OCI-LY1 (cell line): Measurements from ENCODE around the gene COP1.

Experiments
- H2AFZ ChIP-seq: fragments of 200-600 bp; sonication (generic), shearing (Covaris generic); 2 replicates; pipeline ENCODE4 v1.6.0; 2014; ENCODE audit warnings: antibody characterized with exemption, mild to moderate bottlenecking, low read length
- H3F3A ChIP-seq: fragments of 200-600 bp; sonication (generic), shearing (Covaris generic); 2 replicates; pipeline ENCODE4 v1.6.0; 2014; ENCODE audit warnings: mild to moderate bottlenecking, antibody characterized with exemption, low read length, moderate library complexity; ENCODE audit not compliant: insufficient read depth
- H3K27ac ChIP-seq: fragments of 200-600 bp; sonication (generic); 2 replicates; pipeline ENCODE4 v1.5.1; 2014; ENCODE audit warnings: low read length, mixed run types, mild to moderate bottlenecking, low read depth; ENCODE audit not compliant: poor library complexity, severe bottlenecking
- H3K27me3 ChIP-seq: fragments of 200-600 bp; sonication (generic); 2 replicates; pipeline ENCODE4 v1.6.0; 2014; ENCODE audit warnings: antibody characterized with exemption, mild to moderate bottlenecking, low read length, moderate library complexity; ENCODE audit not compliant: insufficient read depth
- H3K36me3 ChIP-seq: fragments of 200-600 bp; sonication (generic); 2 replicates; pipeline ENCODE4 v1.6.1; 2014; ENCODE audit warnings: mild to moderate bottlenecking, antibody characterized with exemption, low read length, moderate library complexity, mixed read lengths; ENCODE audit not compliant: insufficient read depth
- H3K4me1 ChIP-seq: fragments of 200-600 bp; sonication (generic); 2 replicates; pipeline ENCODE4 v1.5.1; 2014; ENCODE audit warnings: mild to moderate bottlenecking, low read length, moderate library complexity; ENCODE audit not compliant: insufficient read depth, severe bottlenecking
- H3K4me2 ChIP-seq: fragments of 200-600 bp; sonication (generic), shearing (Covaris generic); 2 replicates; pipeline ENCODE4 v1.6.1; 2014; ENCODE audit warnings: low read length
- H3K4me3 ChIP-seq: fragments of 200-600 bp; sonication (generic); 2 replicates; pipeline ENCODE4 v1.5.1; 2014; ENCODE audit warnings: low read length, low read depth, mild to moderate bottlenecking, mixed read lengths; ENCODE audit not compliant: poor library complexity, severe bottlenecking
- H3K79me2 ChIP-seq: fragments of 200-600 bp; shearing (Covaris generic); 2 replicates; pipeline ENCODE4 v1.6.1; 2016; ENCODE audit warnings: mixed run types, low read length, mixed read lengths; ENCODE audit not compliant: insufficient read depth
- H3K9ac ChIP-seq: fragments of 200-600 bp; sonication (generic), shearing (Covaris generic); 2 replicates; pipeline ENCODE4 v1.6.1; 2014; ENCODE audit warnings: mild to moderate bottlenecking, low read length, mixed read lengths
- H3K9me2 ChIP-seq: fragments of 200-600 bp; sonication (generic), shearing (Covaris generic); 2 replicates; pipeline ENCODE4 v1.6.1; 2014; ENCODE audit warnings: low read depth, mild to moderate bottlenecking, low read length, mixed read lengths
- H3K9me3 ChIP-seq: fragments of 200-600 bp; shearing (Covaris generic); 2 replicates; pipeline ENCODE4 v1.6.1; 2014; ENCODE audit warnings: low read length, mixed read lengths
- H4K20me1 ChIP-seq: fragments of 200-600 bp; sonication (generic), shearing (Covaris generic); 2 replicates; pipeline ENCODE4 v1.6.0; 2016; ENCODE audit warnings: mild to moderate bottlenecking, low read length; ENCODE audit not compliant: insufficient read depth
- CTCF ChIP-seq: fragments of 200-600 bp; sonication (generic), shearing (Covaris generic); IDR thresholded peaks from 2 replicates; pipeline ENCODE4 v1.5.1; 2017; ENCODE audit warnings: mild to moderate bottlenecking, antibody characterized with exemption, low read length, moderate library complexity, mixed read lengths
- EZH2 ChIP-seq: fragments of 200-600 bp; sonication (generic), shearing (Covaris generic); IDR thresholded peaks from 2 replicates; pipeline ENCODE4 v1.8.0; 2017; ENCODE audit warnings: borderline replicate concordance, mixed run types, mild to moderate bottlenecking, antibody characterized with exemption, low read length, moderate library complexity, mixed read lengths

COP1 gene

GRCh38 chr1:176144526-176144925, 62.6 kb downstream of the COP1 start:
- Histone ChIP-seq H4K20me1 (no peaks in the 10 kb centered on the region), H3K4me1 (no peaks in the 10 kb centered on the region), H2AFZ (no peak overlapping the region), H3F3A (no peaks in the 10 kb centered on the region), H3K27me3 (no peaks in the 10 kb centered on the region), H3K27ac (no peak overlapping the region), H3K9me2 (no peaks in the 10 kb centered on the region), H3K9me3 (peaks cover 9% of the 10 kb centered on the region; the same call in 1 of the 2 replicates), H3K36me3 (peaks cover 56% of the 10 kb centered on the region), H3K4me3 (no peak overlapping the region), H3K9ac (no peak overlapping the region), H3K79me2 (peaks cover 6% of the 10 kb centered on the region; the same call in 1 of the 2 replicates), H3K4me2 (no peak overlapping the region)
- TF ChIP-seq CTCF (no peak), EZH2 (no peak)

GRCh38 chr1:176142973-176143372, 64.1 kb downstream of the COP1 start:
- Histone ChIP-seq H3K4me1 (no peaks in the 10 kb centered on the region), H3K79me2 (peaks cover 12% of the 10 kb centered on the region; the same call in 1 of the 2 replicates), H3K27me3 (no peaks in the 10 kb centered on the region), H3K27ac (no peak overlapping the region), H3K36me3 (peaks cover 53% of the 10 kb centered on the region), H3K9me3 (peaks cover 9% of the 10 kb centered on the region; the same call in 1 of the 2 replicates), H2AFZ (no peak overlapping the region), H3K4me2 (no peak overlapping the region), H3F3A (no peaks in the 10 kb centered on the region), H3K4me3 (no peak overlapping the region), H4K20me1 (no peaks in the 10 kb centered on the region), H3K9me2 (no peaks in the 10 kb centered on the region), H3K9ac (no peak overlapping the region)
- TF ChIP-seq CTCF (no peak), EZH2 (no peak)

GRCh38 chr1:176141449-176141848, 65.6 kb downstream of the COP1 start:
- Histone ChIP-seq H3K4me2 (no peak overlapping the region), H3K4me3 (no peak overlapping the region), H3K36me3 (peaks cover 38% of the 10 kb centered on the region), H3K9me2 (no peaks in the 10 kb centered on the region), H3K9ac (no peak overlapping the region), H3F3A (no peaks in the 10 kb centered on the region), H3K27ac (no peak overlapping the region), H3K9me3 (peaks cover 5% of the 10 kb centered on the region; the same call in 1 of the 2 replicates), H3K4me1 (no peaks in the 10 kb centered on the region), H3K79me2 (peaks cover 12% of the 10 kb centered on the region; the same call in 1 of the 2 replicates), H3K27me3 (no peaks in the 10 kb centered on the region), H4K20me1 (no peaks in the 10 kb centered on the region), H2AFZ (no peak overlapping the region)
- TF ChIP-seq CTCF (no peak), EZH2 (no peak)
